NCI-H2227 (cell line): ENCODE measurements around the gene COMT.

ENCODE experiments used
- DNase-seq: peaks from one replicate; lab custom pipeline; 2025; ENCODE audit not compliant: unreplicated experiment; lab: John Stamatoyannopoulos, UW

COMT gene

DNA sequence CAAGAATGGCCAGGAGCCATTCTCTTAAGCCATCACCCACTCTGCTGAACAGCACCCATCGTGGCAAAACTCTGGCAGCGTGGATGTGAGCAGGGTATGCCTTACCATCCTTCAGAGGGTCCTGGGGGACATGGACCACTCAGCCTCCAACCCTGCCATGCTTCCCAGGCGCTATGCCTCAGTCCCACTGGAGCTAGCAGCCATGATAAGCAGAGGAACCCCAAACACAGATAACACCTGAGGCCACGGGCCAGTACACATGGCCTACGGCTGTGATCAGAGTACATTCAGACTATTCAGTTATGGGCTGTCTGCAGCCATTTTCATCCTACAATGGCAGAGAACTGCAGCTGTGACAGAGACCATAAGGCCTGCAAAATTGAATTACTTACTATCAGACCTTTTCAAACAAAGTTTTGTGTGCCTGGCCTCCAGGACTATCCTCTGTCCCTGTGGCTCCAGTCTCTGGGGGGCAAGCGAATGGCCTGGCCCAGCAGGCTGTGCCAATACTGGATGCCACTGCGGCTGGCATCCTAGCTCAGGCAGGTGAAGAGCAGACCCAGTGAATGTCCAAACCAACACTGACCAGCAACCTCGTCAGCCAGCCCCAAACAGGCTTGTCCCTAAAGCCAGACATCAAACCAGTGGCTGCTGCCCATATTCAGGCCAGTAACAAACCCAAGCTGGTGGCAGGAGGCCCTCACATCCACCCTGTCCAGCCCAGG is 68.2 kb downstream of the COMT start:
- no peak for DNase-seq

DNA sequence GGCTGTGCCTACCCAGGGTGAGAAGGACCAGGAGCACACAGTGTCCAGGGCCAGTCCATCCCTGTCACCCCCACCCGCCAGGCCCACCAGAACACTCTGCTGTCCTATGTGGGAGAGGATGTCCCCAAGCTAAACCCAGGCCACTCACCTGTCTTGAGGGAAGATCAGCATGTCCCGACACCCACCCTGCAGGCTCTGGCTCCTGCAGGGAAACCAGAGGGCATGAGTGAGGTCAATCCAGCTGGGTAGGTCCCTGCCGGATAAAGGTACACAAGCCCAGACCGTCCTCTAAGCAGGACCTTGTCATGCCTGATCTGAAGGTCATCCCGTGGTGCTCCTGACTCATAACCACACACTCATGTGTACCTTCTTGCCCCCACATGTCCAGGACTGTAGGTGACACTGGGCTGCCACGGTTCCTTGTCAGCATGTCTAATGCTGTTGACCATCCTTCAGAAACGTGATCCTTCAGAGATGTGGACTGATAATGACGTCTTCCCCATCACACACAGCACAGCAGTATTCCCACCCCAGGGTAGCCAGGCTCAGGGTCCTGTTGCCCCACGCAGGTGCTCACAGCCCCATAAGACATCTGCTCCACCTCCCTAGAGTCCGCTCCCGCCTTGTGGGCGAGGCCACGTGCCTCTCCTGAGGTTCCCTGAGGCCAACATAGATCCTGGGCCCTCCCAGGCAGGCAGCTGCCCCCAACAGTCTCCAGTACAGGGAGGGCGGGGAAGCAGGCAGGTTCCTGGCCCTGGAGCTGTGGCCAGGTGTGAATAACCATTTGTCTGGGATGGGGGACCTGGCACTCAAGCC is 68.9 kb downstream of the COMT start:
- DNase-seq: no peak

DNA sequence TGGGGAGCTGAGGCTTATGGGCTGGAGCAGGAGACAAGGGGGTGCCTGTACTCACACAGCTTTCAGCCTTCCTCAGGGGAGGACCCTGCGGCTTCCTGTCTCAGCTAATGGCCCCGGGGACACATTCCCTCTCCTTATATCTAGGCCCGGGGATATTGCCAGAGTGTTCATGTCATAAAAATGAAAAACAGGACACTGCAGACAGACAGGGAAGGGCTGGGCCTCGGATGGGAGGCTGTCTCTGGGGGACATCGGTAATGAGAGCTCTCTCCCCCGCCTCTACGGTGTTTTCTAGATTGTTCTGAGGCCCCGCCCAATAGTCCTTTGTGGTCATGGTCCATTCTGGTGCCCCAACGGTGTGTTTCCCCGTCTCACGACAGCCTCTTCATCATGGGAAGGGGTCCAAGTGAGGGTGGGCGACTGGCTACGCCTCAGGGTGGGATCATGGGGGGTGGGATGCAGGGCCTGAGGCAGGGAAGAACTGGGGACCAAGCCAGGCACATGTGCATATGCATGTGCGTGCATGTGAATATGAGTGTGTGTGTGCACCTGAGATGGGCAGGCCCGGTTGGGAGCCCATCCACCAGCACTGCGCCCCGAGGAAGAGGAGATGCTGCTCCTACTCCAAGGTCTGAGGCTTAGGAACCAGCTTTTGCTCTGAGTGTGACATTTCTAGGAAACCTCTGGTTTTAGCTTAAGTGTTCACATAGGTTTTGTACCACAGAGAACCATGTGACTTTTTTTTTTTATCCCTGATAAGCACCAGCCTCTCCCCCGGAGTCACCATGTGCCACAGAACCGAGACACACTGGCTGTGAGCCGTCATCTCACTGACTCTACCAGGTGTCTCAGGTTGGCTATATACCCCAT is 69.8 kb downstream of the COMT start:
- DNase-seq: no peak

DNA sequence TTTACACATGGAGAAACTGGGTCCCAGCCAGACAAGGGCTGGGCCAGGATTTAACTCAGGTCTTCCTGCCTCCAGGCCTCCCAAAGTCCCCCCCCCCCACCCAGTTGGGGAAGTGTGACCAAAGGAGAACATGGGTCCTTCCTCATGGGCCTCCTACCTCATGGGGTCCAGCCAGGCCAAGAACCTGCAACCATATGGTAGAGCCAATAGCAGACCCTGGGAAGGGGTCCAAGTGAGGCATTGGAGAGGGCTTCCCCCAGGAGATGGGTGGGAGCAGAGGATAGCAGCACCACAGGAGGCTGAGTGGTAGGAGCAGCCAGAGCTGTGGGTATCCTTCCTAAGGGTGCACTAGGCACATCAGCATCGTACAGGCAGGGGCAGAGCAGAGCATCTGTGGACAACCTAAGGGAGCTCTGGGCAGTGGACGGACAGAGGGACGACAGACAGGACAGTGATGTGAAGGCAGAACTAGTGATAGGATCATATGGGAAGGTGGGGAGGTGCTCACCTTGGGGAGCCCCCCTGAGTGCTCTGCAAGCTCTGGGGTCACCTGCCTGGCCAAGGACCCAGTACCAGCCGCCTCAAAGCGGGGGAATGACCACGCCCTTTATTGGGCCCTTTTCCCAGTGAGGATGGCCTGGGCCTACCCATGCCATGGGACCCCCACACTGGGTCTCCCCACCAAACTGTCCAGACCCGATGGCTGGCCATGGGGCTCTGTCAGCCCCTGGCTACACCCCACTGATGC is 70.6 kb downstream of the COMT start:
- no peak for DNase-seq

DNA sequence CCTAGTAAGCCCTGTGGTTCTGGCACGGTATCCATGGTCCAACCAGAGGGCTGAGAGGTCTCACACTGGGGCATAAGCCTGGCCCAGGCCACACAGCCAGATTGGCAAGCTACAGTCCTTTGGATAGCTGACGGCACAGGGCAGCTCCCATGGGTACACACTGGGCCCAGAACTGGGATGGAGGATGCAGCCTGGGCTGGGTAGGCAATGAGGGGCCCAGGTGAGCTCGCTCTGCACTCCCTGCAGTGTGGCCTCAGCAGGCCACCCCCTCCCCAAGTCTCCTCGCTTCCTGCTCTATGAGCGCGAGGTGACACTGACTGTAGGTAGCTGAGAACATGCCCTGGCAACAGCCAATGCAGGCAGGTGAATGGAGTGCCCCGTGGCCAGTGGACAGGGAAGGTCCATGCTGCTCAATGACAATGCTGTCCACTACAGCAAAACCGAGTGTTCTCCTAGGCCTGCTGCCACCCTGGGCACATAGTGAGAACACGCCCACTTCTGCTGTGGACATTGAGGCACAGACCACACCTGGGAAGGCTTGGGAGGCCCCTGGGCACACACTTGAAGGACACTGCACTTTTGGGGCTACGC is 71.3 kb downstream of the COMT start:
- no peak for DNase-seq

DNA sequence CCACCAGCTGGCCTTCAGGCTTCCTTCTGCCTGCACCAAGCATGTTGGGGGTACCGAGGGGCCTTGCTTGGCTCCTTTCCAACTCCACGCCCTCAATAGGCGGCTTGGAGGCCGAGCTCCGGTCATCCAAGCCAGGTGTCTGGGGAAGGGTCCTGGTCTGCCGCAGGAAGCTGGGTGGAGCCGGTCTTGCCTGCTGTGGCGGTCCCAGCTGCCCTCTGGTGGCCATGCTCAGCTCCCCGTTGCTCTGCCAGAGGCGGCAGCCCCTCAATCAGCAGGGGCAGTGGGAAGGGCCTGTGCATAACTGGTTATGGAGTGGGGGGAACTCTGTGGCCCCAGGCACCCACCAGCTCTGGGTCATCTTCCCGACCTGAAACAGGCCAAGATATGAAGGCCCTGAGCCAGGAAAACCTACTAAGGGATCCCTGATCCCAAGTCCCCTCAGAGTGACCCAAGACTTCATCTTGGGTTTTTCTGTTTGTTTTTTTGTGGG is 71.9 kb downstream of the COMT start:
- DNase-seq: peak; percentile 85

DNA sequence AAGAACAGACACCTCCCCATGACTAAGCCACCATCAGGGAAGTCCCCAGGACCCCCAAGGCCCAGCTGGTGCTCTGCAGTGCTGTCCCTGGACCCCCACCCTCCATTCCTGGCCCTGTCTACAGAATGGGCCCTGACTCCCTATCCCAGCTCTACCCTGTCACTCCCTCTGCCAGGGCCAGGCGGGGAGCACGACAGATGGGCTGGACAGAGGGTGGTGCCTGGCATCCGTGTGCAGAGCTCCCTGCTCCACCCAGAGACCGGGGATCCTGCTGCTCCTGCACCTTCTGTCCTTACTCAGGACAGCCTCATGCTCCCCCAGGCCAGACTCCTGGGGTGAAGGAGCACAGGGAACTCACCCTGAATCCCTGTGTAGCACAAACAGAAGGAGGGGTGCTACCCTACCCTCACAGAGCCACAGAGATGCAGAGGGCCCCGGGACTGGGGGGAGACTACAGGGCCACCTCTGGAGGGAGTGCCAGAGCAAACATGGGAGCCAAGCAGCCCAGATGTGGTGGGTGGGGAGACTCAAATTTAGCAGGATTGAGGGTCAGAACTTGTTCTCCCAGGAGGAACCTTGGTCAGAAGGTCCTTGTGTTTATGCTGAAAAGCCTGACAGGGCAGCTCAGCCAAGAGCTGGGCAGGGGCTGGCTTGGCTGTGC is 73.1 kb downstream of the COMT start:
- no peak for DNase-seq

DNA sequence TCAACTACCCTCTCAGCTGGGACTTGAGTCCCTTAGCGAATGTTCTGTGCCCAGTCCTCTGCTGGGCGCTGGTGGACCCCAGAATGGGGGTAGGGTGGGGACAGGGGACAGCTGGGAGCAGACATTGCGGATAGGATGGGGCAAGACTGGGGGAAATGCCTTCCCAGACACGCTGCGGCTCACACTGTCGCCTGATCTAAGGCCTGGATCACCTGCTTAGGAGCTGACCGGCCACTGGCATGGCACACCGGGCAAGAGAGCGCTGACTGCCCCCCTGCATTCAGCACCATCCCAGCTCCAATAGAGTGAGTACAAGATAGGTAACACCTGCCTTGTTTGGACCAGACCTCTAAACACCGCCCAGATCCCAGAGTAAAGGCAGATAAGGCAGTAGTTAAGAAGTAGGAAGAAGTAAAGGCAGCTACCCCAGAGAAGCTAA is 73.6 kb downstream of the COMT start:
- DNase-seq: no peak

DNA sequence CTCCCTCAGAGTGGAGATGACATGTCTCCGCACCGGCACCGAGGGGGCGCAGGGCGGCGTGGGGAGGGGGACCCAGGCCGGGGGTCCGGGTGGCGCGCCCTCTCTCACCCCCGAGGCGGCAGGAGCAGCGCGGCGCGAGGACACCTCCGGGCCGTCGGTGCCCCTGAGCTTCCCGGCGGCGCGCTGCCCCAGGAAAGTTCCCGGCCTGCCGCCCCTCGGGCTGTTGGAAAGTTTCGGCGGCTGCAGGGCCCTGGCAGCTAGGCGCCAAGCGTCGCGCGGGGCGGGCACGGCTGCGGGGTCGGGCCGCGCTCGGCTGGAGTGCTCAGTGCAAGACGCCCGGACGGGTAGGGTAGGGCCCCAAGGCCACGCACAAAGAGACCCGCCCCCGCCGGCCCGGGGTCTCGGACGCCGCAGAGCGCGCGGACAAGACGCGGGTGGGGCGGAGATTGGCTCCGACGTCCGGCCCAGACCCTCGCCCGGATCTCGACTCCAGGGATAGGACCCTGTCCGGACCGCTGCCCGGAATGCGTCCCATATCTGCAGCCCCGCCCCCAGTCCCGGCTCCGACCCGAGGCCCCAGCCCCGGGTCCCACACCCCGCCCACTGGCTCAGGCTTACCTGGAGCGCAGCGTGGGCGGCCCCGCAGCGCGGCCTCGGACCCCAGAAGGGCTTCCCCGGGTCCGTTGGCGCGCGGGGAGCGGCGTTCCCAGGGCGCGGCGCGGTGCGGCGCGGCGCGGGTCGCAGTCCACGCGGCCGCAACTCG is 74.6 kb downstream of the COMT start:
- no peak for DNase-seq

DNA sequence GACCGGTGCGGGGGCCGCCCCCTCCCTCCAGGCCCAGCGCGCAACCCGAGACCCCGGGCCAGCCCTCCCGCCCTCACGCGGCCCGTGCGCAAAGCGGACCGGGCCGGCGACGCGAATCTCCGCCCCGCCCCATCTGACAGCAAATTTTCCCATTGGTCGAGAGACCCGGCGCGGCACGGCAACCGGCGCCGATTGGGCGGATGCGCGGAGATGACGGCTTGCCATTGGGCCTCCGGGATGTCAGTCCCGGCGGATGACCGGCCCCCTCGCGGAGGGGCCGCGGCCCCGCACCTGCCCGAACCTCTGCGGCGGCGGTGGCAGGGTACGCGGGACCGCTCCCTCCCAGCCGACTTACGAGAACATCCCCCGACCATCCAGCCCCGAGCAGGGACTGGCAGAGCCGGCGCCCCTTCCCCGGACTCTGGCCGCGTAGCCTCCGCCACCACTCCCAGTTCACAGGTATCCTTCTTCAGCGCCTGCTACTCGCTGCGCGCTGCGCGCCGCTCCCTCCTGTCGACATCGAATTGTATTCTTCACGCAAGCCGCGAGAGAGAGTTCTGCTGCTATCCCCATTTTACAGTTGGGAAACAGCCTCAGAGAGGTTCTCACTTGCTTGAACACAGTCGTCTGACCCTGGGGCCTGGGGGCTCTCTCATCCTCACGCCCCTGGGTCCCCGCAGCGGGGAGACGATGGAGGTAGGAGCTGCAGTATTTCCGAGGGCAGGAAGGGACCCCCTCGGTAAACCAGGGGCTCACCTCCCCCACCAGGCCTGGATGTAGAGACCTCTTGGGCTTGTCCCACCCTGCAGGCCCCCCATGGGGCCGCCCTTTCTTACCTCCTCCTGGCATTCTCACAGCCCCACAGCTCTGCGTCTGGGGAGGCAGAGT is 75.4 kb downstream of the COMT start, which contains the start of gene ARVCF:
ARVCF (minus strand) TSS at position 90 of the 888 bp plus-strand sequence. CDS start 26,029 bp downstream, outside the sequence.
- DNase-seq: peak; percentile 96

DNA sequence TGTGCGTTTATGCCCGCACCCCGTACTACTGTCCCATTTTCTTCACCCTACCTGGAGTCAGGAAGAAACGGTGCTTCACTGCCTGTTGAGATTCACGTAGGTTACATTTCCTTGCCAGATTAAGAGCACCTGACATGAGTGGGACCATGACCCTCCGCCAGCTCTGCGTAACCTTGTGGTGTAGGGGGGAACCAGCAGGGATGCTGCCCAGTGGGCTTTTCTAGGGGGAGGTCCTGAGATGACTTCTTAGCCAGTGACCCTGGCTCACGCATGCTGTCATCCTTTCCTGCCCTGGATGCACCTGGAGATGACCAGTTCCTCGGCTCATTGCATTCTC is 76.0 kb downstream of the COMT start:
- DNase-seq: no peak

DNA sequence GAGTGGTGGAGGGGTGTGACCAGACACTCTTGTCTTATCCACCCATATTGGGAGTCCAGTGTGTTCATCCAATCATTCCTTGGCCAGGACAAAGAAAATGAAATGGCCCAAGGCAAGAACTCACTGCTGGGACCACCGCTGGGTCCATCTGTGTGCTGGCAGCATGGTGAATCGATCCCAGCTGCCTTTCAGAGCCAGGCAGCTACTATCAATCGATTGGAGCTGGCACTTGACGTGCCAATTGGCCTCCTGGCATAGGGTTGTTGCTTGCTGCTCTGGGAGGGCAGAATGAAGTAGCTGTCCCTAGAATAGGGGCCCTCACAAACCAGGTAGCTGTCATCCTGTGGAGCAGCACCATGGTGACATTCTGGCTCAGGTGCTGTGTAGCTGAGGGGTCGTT is 76.4 kb downstream of the COMT start:
- no peak for DNase-seq
